CD4-positive, alpha-beta T cell (primary cell): Measurements from ENCODE around the gene FAR1. TPM values are rescaled to one million over a fixed set of nuclear protein-coding genes. Genes with fewer than 3 reads are reported as not detected.

Experiments
- ATAC-seq: fragments of 200-7000 bp; cut with Tn5 transposase; one replicate; pipeline ENCODE4 v1.10.0; 2022; ENCODE audit warnings: mild to moderate bottlenecking; ENCODE audit not compliant: poor library complexity
- CTCF ChIA-PET: fragments of 350-600 bp; sonication (Branson Sonifier 250); formaldehyde crosslinking; loops from one replicate; lab custom pipeline; 2021; ENCODE audit warnings: antibody characterized with exemption, inconsistent platforms; lab: Charles Lee
- POLR2A ChIA-PET: fragments of 350-600 bp; sonication (Branson Sonifier 250); formaldehyde crosslinking; loops from one replicate; lab custom pipeline; 2021; ENCODE audit warnings: antibody characterized with exemption, inconsistent platforms; lab: Charles Lee
- DNase-seq, 14 experiments: peaks; one replicate each; pipeline ENCODE4 v3.0.0-alpha.2; 2013 to 2020; ENCODE audit warnings: mixed read lengths in 2 of 14
- H3K27ac ChIP-seq, 2 donors: one replicate each; pipeline versions ENCODE4 v1.5.1 to v1.7.0; 2013; ENCODE audit warnings: low read length in 2 of 2, low read depth in 1 of 2, mild to moderate bottlenecking in 1 of 2
- H3K27me3 ChIP-seq, 2 experiments: 1 replicate in 1 of 2; 2 replicates in 1 of 2; pipeline versions ENCODE4 v1.6.1 to v1.7.0; 2013; ENCODE audit warnings: low read length in 2 of 2, control low read depth in 1 of 2, mild to moderate bottlenecking in 1 of 2, moderate library complexity in 1 of 2; ENCODE audit not compliant: insufficient read depth in 2 of 2, control insufficient read depth in 1 of 2
- H3K36me3 ChIP-seq: one replicate; pipeline ENCODE4 v1.6.1; 2013; ENCODE audit warnings: low read length, control low read depth; ENCODE audit not compliant: insufficient read depth
- H3K4me1 ChIP-seq: one replicate; pipeline ENCODE4 v1.6.1; 2013; ENCODE audit warnings: low read length, control low read depth; ENCODE audit not compliant: insufficient read depth
- H3K4me3 ChIP-seq: one replicate; pipeline ENCODE4 v1.5.1; 2013; ENCODE audit warnings: mild to moderate bottlenecking, low read length, moderate library complexity
- H3K9me3 ChIP-seq, 2 experiments: 1 replicate in 1 of 2; 2 replicates in 1 of 2; pipeline versions ENCODE4 v1.6.1 to v1.7.0; 2013; ENCODE audit warnings: low read length in 2 of 2, mild to moderate bottlenecking in 2 of 2, control low read depth in 1 of 2, moderate library complexity in 1 of 2; ENCODE audit not compliant: control insufficient read depth in 1 of 2, insufficient read depth in 1 of 2
- H3K27ac Mint-ChIP-seq: one replicate; pipeline ENCODE4 v1.8.0; 2020; ENCODE audit warnings: mixed read lengths
- H3K27me3 Mint-ChIP-seq: one replicate; pipeline ENCODE4 v1.8.0; 2021; ENCODE audit warnings: mixed read lengths
- H3K36me3 Mint-ChIP-seq: one replicate; pipeline ENCODE4 v1.8.0; 2021; ENCODE audit warnings: low read depth, mixed read lengths
- H3K4me1 Mint-ChIP-seq: one replicate; pipeline ENCODE4 v1.8.0; 2021; ENCODE audit warnings: low read depth, mixed read lengths
- H3K4me3 Mint-ChIP-seq: one replicate; pipeline ENCODE4 v1.8.0; 2020; ENCODE audit warnings: mild to moderate bottlenecking, mixed read lengths
- H3K9me3 Mint-ChIP-seq: one replicate; pipeline ENCODE4 v1.8.0; 2020; ENCODE audit warnings: mixed read lengths
- CTCF ChIP-seq: fragments of 200-600 bp; IDR thresholded peaks from one replicate; pipeline ENCODE4 v1.8.0; 2022; ENCODE audit warnings: antibody characterized with exemption, mild to moderate bottlenecking
- intact Hi-C, 2 experiments: fragments of 100-400 bp; cut with DNase I in 1 of 2; cut with micrococcal nuclease in 1 of 2; formaldehyde crosslinking; loops; one replicate each; pipeline versions ENCODE4 v1.15.1 to v1.9.0; 2023 to 2025; cut with DNase I, micrococcal nuclease
- total RNA-seq, 174 experiments: library from RNA in 2 of 174; stranded (reverse) in 2 of 174; gene quantifications; one replicate each; pipeline ENCODE4 v1.2.3 and lab custom pipeline; 2021 to 2026

FAR1 gene
- total RNA-seq, 2 experiments from 2014 or later, result 28.4 to 29.0 TPM

GRCh38 chr11:13692172-13692571 lies 23.7 kb downstream of the FAR1 start:
- peaks cover 26% of the 10 kb centered on the region for H3K36me3 ChIP-seq
- Mint-ChIP-seq H3K9me3 (peaks cover 2% of the 10 kb centered on the region), H3K27ac (no peak overlapping the region), H3K36me3 (peaks cover 40% of the 10 kb centered on the region), H3K27me3 (no peaks in the 10 kb centered on the region), H3K4me3 (no peak overlapping the region), H3K4me1 (peaks cover 16% of the 10 kb centered on the region)
- ChIA-PET POLR2A (no interaction called here), CTCF (interaction anchor here (1.1 kb wide), 1 partner anchor 30 kb away, joined by 3 read pairs; no protein-coding TSS in a partner anchor)
- H3K4me3 ChIP-seq, result no peak overlapping the region
- intact Hi-C loops, result no loop called here
- no peak for DNase-seq
- no peak for TF ChIP-seq CTCF
- H3K9me3 ChIP-seq, result no peaks in the 10 kb centered on the region
- H3K27me3 ChIP-seq, result no peaks in the 10 kb centered on the region
- no peak for ATAC-seq
- H3K4me1 ChIP-seq, result no peaks in the 10 kb centered on the region
- H3K27ac ChIP-seq, result no peak overlapping the region

- peaks cover 56% of the 10 kb centered on the region for H3K36me3 Mint-ChIP-seq
- POLR2A ChIA-PET, result no interaction called here
- CTCF ChIA-PET, result interaction anchor here (1.0 kb wide), 1 partner anchor 16 kb away, joined by 3 read pairs; no protein-coding TSS in a partner anchor
Measured at GRCh38 chr11:13694115-13694514, 25.6 kb downstream of the FAR1 start.

GRCh38 chr11:13695886-13696285 lies 27.4 kb downstream of the FAR1 start:
- peaks cover 9% of the 10 kb centered on the region for H3K4me1 Mint-ChIP-seq
- no peaks in the 10 kb centered on the region for H3K27me3 ChIP-seq
- no peak overlapping the region for H3K27ac Mint-ChIP-seq

More at GRCh38 chr11:13694115-13694514, 25.6 kb downstream of the FAR1 start:
- no peaks in the 10 kb centered on the region for H3K9me3 ChIP-seq
- peaks cover 32% of the 10 kb centered on the region for H3K36me3 ChIP-seq
- H3K4me1 ChIP-seq, result no peaks in the 10 kb centered on the region
- Mint-ChIP-seq H3K27ac (no peak overlapping the region), H3K4me1 (peaks cover 15% of the 10 kb centered on the region), H3K27me3 (no peaks in the 10 kb centered on the region), H3K9me3 (peaks cover 2% of the 10 kb centered on the region), H3K4me3 (no peak overlapping the region)
- DNase-seq, result no peak
- no peaks in the 10 kb centered on the region for H3K27me3 ChIP-seq
- TF ChIP-seq CTCF, result no peak
- intact Hi-C loops, result no loop called here
- no peak for ATAC-seq
- no peak overlapping the region for H3K4me3 ChIP-seq
- H3K27ac ChIP-seq, result no peak overlapping the region

More at GRCh38 chr11:13695886-13696285, 27.4 kb downstream of the FAR1 start:
- Mint-ChIP-seq H3K4me3 (no peak overlapping the region), H3K9me3 (peaks cover 2% of the 10 kb centered on the region), H3K36me3 (peaks cover 59% of the 10 kb centered on the region), H3K27me3 (no peaks in the 10 kb centered on the region)
- Histone ChIP-seq H3K9me3 (no peaks in the 10 kb centered on the region), H3K36me3 (peaks cover 34% of the 10 kb centered on the region), H3K27ac (no peak overlapping the region), H3K4me1 (no peaks in the 10 kb centered on the region), H3K4me3 (no peak overlapping the region)
- no peak for TF ChIP-seq CTCF
- no peak for ATAC-seq
- CTCF ChIA-PET, result no interaction called here
- DNase-seq, result no peak
- intact Hi-C loops, result no loop called here
- POLR2A ChIA-PET, result no interaction called here
